GM13976 (cell line): ENCODE measurements around the gene L3MBTL4.

Experiments
- DNase-seq: peaks from one replicate; pipeline ENCODE4 v3.0.0; 2012; ENCODE audit warnings: low spot score
- in situ Hi-C: fragments of 300-500 bp; cut with MboI; formaldehyde crosslinking; loops from one replicate; pipeline ENCODE4 v1.12.0; 2022; ENCODE audit warnings: low sequenced_read_pairs, mixed read lengths, inconsistent platforms; ENCODE audit not compliant: unreplicated experiment
- TF ChIP-seq, protein P1 (sequence below): IDR thresholded peaks from 2 replicates; pipeline ENCODE4 v1.5.1; 2012; ENCODE audit warnings: borderline replicate concordance, mild to moderate bottlenecking; ENCODE audit not compliant: insufficient read depth; ENCODE audit errors: extremely low read depth, missing control alignments, control extremely low read depth

The L3MBTL4 gene

DNA sequence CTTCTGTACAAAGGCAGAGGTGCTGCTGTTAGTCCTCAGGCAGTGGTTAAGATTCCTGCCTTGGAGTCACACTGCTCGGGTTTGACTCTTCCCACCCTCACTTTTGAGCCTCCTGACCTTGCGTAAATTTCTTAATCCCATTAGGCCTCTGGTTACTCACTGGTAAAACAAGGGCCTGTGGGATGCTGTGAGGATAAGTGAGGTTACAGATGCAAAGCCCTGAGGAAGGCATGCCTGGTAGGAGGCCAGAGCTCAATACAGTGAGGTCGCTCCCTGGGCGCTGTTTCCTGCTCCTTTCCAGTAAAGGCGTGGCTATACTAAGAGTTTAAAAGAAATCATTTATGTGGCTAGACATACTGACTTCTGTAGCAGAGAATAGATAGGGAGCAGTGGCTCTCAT is 391.9 kb downstream of the L3MBTL4 start:
- TF ChIP-seq, protein P1, sequence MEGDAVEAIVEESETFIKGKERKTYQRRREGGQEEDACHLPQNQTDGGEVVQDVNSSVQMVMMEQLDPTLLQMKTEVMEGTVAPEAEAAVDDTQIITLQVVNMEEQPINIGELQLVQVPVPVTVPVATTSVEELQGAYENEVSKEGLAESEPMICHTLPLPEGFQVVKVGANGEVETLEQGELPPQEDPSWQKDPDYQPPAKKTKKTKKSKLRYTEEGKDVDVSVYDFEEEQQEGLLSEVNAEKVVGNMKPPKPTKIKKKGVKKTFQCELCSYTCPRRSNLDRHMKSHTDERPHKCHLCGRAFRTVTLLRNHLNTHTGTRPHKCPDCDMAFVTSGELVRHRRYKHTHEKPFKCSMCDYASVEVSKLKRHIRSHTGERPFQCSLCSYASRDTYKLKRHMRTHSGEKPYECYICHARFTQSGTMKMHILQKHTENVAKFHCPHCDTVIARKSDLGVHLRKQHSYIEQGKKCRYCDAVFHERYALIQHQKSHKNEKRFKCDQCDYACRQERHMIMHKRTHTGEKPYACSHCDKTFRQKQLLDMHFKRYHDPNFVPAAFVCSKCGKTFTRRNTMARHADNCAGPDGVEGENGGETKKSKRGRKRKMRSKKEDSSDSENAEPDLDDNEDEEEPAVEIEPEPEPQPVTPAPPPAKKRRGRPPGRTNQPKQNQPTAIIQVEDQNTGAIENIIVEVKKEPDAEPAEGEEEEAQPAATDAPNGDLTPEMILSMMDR = no peak
- in situ Hi-C loops = no loop called here
- DNase-seq = no peak

GRCh38 chr18:6022074-6022444 is 392.7 kb downstream of the L3MBTL4 start:
- in situ Hi-C loops = no loop called here
- TF ChIP-seq, protein P1 = no peak
- DNase-seq = peak; percentile 34

DNA sequence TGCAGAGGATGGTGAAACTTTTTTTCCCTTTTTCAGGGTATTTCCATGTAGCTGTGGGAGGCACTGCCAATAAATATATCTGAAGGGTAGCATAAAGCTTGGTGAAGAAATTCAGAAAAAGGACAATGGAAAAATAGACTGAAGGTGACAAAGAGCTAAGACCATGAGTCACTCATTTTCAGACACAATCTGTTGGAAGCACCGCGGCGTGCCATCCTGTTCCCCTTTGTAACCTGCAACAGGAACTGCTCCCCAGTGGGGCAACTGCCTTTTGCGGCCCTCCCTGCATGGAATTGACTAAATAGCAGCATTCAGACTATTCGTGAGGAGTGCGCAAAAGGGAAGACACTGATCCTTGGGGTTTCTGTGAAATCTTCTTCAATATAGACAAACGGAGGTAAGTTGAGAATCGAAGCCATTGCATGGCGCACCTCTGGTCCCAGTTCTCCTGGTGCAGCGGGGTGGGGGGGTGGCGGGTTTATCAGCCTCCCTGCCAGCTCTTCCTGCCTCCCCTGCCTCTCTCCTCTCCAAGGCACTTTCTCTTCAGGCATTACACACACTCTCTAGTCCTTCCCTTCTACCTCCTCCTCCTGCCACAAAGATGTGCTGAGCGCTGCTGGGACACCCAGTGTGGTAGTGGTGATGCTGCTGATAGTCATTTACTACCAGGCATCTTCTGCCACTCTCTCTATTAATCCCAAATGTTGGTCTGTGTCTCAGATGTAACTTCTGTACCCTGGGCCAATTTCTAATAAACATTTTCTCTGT is 393.2 kb downstream of the L3MBTL4 start:
- TF ChIP-seq, protein P1 = no peak
- in situ Hi-C loops = no loop called here
- DNase-seq = no peak

GRCh38 chr18:6018671-6019070 is 396.0 kb downstream of the L3MBTL4 start:
- in situ Hi-C loops = no loop called here
- TF ChIP-seq, protein P1 = no peak
- DNase-seq = no peak

GRCh38 chr18:6017171-6017570 is 397.5 kb downstream of the L3MBTL4 start:
- in situ Hi-C loops = no loop called here
- TF ChIP-seq, protein P1 = no peak
- no peak for DNase-seq

DNA sequence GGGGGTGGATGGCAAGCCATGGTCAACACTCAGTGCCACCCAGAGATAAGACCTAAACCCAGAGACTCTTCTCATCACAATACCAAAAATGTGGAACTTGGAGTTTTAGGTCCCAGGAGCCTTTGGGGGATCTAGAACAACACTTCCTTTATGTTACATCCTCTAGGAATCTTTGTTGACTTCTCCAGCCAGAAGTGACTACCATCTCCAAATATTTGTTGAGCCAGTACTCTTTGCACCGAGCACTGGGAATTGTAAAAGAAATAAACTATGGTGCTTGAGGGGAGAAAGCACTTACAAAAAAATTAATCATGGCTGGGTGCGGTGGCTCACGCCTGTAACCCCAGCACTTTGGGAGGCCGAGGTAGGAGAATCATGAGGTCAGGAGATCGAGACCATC is 399.3 kb downstream of the L3MBTL4 start:
- no peak for DNase-seq
- in situ Hi-C loops = no loop called here
- TF ChIP-seq, protein P1 = no peak

DNA sequence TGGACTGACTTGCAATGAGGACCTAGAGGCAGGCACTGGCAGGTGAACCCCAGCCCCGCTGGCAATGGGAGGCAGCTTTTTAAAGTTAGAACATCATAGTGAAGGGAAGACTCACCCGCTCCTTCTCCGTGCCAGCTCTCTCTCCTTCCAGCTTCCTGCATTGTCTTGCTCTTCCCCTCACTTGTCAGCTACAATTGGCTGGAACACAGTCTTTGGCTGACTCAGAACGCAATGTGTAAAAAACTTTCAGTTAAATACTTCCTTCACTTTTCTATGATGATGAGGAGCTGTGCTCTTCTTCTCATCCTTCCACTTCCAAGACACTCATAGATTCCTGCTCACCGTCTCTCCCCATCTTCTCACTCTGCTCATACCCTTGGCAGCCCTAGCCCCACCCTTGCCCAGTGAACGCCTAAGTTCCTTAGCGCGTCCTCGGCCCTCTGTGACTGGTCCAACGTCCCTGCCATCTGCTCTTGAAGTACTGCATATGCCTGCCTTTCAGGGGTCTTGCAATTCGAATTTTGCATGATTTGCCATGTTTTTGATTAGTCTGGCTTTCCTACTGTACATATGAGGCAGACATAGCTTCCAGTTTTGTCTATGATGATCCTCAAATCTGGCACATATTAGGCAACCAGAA is 401.4 kb downstream of the L3MBTL4 start:
- TF ChIP-seq, protein P1 = no peak
- no peak for DNase-seq
- in situ Hi-C loops = no loop called here
